G401.6 (cell line): ENCODE data around the gene ANKRD9.
"Not testable (repeated sequence)": the region's sequence is repeated elsewhere in the genome, so short reads cannot be mapped to it uniquely, and the experiment has no call there.

ENCODE experiments used
- FAIRE-seq: peaks from 2 replicates; lab custom pipeline; 2012; peaks lifted over from hg19 to GRCh38; lab: Jason Lieb, UNC

The ANKRD9 gene

DNA sequence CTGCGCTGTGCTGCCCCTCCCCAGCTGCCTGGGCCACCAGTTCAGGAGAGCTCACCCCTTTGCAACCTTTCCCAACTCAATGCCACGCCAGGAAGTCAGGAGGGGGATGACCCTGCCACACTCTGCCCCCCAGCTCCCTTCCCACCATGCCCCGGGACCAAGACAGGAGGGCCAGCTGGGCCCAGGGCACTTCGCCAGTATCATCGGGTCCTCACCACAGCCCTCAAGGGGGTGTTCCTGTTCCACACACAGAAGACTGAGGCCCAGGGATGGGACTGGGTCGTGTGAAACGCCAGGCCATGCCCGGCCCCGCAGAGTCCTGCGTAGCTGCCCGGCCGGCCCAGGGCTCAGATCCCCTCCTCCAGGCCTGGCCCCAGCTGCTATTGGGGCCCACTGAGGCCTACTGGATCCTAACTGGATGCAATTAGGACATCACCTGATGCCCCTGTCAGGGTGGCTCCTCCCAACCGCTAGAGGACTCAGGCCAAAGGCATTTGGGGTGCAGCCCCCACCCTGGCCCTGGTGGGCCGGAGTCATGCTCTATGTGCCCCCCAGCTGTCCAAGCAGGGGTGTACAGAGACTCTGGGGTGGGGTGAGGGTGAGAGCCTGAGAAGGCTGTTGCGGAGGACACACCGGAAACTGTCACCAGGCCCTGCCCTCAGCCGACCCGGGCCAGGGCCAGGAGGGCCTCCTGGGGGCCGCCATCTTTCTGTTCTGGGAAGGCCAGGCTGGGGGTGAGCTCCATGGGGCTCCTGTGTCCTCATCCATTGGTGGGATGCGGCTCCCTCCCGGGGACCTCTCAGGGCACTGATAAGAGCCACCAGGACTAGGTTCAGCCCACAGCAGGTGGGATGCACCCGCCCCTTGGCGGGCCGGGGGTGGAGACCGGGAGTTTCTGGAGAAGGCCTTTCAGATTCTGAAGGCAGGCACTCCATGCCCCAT, 29.3 kb upstream of the ANKRD9 start:
- FAIRE-seq: no peak

DNA sequence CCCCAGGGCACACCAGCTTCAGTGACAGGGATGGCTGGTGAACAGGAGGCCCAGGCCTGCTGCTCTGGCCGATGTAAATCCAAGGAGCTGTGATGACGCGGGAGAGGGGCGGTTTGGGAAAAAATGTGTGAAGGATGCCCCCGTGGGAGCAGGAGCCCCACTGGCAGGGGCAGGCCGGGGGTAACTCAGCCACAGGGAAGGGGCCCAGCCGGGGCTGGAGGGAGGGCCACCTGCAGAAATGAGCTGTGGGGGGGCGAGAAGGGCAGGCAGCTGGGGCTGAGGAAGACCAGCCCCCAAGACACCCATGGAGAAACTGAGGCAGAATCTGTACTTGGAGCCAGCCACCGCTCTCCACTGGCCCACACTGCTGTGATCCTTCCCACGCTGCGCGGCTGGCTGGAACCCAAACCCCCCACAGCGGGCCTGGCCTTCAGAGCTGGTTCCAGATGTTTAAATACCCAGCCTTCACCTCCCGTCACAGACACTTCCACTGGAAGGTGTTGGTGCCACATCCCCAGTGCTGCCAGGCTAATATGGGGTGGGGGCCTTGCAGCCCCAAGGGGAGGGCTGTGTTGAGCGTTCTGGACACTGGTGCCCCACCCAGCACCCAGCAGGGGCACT, 28.5 kb upstream of the ANKRD9 start:
- FAIRE-seq: no peak

DNA sequence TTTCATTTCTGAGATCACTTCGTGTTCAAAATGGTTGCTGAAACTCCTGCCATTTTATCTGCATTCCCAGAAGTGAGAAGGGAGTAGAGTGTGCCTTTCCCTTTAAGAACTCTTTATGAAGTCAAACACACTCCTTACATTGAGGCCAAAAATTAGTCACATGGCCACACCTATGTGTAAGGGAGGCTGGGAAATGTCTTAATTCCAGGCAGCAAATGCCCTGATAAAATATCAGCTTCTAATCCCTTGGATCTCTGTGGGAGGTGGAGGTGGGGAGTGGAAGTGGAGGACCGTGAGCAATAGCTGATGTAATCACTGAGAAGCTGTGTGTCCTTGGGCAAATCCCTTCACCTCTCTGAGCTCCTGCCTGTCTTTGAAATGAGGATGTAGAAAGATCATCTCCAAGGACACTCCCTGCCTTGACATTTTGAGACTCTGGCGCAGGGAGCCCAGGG, 22.7 kb upstream of the ANKRD9 start:
- FAIRE-seq: no peak

DNA sequence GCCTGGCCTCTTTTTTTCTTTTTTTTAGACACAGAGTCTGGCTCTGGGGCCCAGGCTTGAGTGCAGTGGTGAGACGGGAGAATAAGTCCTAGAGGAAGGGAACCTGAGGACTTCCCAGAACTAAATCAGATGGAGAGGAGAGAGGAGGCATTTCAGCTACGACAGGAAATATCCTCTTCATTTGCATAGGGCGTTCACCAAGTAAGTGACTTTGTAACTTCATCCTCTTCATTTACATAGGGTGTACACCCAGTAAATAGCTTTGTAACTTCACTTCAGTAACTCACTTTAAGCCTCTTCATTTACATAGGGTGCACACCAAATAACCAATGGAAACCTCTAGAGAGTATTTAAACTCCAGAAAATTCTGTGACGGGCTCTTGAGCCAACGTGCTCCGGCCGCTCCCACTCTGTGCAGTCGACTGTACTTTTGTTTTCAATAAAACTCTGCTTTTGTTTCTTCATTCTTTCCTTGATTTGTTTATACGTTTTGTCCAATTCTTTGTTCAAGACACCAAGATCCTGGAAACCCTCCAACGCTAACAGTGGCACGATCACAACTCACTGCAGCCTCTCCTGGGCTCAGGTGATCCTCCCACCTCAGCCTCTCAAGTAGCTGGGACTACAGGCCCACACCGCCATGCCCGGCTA, 21.4 kb upstream of the ANKRD9 start:
- no peak for FAIRE-seq

DNA sequence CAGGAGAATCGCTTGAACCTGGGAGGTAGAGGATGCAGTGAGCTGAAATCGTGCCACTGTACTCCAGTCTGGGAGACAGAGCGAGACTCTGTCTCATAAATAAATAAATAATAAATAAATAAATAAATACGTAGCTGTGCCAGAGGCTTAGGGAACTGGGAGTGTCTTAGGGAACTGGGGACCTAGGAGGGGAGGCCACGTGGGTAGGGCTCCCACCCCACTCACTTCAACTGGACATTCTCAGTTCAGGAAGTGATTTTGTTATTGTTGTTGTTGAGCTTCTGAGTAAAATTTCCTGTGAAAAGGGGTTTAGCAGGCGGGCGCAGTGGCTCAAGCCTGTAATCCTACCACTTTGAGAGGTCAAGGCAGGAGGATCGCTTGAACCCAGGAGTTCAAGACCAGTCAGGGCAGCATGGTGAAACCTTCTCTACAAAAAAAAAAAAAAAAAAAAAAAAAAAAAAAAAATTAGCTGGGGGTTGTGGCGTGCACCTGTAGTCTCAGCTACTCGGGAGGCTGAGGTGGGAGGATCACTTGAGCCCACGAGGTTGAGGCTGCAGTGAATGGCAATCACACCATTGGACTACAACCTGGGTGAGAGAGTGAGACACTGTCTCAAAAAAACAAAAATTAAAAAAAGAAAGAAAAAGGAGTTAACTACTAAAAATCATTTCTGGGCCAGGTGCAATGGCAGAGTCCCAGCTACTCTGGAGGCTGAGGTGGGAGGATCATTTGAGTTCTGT, 19.0 kb upstream of the ANKRD9 start:
- no peak for FAIRE-seq

DNA sequence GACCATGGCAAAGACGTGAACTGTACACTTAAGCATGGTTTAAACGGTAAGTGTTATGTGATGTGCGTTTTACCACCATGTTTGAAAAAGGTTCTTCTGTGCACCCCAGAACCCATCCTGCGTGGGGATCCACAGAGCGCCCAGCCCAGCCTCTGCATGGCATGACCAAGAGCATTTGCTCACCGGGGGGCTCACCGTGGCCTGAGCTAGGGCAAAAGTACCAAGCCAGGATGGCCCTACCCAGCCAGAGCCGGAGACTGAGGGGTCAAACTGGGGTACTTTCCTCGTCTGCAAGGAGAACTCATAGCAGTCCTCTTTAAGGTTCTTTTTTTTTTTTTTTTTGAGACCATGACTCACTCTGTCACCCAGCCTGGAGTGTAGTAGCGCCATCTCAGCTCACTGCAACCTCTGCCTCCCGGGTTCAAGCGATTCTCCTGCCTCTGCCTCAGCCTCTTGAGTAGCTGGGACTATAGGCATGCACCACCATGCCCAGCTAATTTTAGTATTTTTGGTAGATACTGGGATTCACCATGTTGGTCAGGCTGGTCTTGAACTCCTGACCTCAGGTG, 16.4 kb upstream of the ANKRD9 start:
- no peak for FAIRE-seq

DNA sequence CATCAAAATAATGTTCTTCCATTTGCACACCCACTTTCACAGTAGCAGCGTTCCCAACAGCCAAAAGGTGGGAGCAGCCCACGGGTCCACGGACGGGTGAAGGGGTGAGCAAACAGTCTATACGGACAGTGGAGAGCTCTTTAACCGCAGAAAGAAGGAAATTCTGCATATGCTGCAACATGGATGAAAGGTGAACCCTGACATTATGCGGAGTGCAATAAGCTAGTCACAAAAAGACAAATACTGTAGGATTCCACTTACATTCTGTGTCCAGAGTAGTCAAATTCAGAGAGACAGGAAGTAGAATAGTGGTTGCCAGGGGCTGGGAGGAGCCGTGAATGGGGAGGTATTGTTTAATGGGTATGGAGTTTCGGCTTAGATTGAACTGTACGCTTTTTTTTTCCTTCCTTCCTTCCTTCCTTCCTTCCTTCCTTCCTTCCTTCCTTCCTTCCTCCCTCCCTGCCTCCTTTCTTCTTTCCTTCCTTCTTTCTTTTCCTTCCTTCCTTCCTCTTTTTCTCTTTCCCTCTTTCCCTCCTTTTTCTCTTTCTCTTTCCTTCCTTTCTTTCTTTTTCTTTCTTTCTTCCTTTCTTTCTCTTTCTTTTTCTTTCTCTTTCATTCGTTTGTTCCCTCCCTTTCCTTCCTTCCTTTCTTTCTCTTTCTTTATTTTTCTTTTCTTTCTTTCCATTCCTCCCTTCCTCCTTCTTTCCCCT, 15.8 kb upstream of the ANKRD9 start:
- peak; percentile 50 for FAIRE-seq

DNA sequence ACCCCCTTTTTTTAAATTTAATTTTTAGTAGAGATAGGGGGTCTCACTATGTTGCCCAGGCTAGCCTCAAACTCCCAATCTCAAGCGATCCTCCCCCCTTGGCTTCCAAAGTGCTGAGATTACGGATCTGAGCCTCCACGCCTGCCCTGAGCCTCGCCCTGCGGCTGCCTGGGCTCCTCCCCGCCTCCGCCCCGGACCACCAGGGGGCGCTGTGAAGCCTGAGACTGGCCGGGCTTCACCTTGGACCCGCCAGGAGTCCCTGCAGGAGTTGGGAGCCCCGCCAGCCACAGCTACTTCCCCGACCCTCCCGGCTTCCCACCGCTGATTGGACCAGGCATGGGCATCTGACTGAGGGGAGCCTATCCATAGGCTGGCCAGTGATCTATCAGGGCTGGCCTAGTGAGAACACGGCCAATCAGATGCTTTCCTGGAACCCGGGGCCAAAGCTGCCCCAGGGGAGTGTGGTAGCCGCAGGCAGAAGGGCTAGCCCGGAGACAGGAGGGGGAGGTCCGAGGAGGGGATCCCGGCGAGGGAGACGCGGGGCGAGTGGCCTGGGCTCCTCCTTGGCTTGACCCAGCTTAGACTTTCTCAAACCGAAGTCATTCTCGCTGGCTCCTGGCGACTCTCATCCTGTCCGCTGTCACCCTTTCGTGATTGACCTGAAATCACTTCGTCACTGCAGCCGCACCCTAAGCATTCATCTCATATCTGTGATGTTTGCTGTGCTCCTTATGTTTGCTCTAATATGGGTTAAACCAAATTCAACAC, 15.1 kb upstream of the ANKRD9 start:
- FAIRE-seq: peak; percentile 98

DNA sequence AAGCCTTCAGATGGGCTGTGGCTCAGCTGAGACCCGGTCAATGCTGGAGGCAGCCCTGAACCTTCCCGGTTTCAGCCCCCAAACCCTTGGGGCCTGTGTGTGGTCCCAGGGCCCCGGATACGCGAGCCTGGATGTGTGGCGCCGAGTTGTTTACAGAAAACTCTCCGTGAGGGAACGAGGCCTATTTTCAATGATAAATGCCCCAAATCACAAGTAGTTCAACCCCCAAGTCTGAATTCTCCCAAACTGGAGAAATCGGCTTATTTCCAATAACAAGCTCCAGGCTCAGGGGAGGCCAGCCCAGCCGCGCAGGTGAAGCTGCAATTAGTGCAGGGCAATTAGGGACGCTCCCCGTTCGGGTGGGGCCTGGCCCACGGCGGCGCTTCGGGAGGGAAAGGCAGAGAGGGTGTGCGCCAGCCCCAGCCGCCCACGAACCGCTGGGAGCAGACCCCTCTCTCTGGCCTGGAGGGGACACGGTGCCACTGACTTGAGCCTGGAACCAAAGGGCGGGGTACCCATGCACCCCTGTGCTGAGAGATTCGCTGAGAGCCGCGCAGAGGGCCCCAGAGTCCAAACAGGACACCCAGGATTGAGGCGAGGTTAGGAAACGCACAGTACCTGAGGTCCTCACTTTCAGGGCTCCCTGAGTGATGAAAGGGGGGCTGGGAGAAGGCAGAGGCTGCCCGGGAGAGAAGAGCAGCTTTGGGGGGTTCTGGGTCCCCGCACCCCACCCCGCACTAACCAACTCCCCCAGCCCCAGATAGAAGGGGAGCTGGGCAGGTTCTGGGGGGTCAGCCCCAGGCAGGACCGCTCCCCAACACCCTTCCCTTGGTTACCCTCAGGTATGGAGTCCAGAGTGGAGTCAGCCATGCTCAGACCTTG, 14.2 kb upstream of the ANKRD9 start:
- no peak for FAIRE-seq

DNA sequence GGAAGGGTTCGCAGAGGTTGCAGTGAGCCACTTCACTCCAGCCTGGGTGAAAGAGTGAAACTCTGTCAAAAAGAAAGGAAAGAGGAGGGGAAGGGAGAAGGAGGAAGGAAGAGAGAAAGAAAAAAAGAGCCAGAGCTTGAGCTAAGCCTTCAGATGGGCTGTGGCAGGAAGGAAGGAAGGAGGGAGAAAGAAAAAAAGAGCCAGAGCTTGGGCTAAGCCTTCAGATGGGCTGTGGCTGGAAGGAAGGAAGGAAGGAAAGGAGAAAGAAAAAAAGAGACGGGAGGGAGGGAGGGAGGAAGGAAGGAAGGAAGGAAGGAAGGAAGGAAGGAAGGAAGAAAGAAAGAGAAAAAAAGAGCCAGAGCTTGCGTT, 13.6 kb upstream of the ANKRD9 start:
- no peak for FAIRE-seq

DNA sequence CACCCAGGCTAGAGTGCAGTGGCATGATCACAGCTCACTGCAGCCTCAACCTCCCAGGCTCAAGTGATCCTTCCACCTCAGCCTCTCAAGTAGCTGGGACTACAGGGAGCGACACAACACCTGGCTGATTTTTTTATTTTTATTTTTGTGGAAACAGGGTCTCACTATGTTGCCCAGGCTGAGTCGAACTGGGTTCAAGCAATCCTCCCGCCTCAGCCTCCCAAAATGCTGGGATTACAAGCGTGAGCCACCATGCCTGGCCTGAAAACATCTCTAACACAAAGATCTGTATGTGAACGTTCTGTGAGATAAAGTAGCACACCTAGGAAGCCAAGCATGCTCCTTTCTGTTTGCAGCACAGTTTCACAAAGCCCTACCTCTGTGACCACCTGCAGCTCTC, 10.1 kb upstream of the ANKRD9 start:
- FAIRE-seq: not testable (repeated sequence)

DNA sequence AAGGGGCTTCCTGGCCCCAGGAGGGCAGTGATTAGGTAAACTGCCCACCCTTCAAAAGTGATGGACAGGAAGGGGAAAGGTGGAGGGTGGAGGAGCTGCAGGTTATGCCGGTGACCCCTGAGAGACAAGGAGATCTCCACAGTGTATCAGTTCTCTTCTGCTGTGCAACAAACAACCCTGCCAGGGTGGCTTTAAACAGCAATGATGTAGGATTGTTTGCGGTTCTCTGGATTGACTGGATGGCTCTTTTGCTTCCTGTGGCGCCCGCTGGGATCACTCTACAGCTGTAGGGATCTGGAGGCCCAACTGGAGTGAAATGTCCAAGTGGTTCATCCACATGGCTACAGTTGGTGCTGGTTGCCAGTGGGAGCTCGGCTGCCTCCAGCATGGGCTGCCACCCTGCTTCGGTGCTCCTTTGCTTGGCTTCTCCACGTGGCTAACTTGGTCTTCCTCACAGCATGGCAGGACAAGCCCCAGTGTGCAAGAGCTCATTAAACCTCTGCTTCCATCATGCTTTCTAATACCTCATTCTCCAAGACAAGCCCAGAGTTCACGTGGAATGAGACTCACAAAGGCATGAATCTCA, 8.6 kb upstream of the ANKRD9 start:
- no peak for FAIRE-seq

DNA sequence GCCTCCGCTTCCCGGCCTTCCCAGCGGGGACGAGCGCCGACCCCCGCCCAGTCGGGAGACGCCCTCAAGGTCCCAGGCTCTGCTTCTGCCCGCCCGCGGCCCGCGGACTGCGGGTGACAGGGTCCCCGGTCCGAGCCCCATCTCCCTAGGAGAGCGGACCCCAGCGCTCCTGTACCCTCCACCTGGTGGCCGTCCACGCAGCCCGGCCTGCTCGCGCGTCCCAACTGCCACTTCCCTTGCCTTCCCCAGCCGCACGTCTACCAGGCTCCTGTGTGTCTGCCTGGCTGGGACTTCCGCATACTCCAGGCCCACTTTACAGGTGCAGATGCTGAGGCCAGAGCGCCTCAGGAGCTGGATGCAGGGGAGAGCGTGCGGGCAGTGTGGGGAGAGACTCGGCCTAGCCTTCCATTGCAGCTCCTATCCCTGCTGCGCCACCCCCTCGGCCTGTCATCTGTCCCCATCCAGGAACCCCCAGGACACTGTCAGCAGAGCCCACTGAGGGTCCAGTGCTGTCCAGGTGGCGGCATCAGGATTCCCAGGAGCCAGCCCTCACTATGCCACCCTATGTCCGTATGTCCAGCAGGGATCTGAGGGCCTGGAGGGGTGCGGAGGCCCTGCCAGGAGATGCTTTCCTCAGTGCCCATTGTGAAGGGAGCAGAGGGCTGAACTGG, 8.0 kb upstream of the ANKRD9 start:
- no peak for FAIRE-seq

DNA sequence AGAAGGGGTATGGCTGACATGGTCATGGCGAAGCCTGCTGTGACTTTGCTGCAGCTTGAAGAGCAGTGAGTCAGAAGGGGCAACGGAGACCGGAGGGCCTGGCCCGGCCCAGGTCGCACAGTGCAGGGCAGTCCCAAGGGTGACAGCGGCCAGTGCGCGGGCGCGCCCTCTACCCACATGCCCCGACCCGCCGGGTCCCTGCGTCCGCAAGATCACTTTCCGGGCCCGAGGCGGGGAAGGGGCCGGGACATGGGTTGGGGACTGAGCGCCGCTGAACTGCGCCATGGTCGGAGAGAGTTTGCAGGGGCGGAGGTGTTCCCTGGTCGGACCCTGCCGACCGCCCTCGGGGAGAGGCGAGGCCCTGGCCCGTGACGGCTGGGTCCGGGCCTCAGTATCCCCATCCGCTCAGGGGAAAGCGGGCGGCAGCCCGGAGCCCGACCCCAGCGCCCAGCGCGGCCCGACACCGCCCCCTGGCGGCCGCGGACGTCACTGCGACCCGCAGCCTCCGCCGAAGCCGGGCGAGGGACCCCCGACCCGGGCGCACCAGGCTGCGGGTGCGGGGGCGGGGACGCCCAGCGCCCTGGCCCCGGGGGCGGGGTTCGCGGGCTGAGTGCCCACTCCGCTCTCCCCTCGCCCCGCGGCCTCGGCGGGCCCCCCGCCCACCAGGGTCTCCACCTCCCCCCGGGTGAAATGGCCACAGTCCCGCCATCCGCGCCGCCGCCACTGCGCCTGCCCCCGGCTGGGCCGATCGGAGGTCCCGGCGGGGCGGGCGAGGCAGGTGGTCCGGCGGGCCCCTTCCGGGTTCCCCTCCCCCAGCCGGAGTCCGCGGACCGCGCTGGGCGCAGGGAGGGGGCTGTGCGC, 7.2 kb upstream of the ANKRD9 start:
- FAIRE-seq: no peak

DNA sequence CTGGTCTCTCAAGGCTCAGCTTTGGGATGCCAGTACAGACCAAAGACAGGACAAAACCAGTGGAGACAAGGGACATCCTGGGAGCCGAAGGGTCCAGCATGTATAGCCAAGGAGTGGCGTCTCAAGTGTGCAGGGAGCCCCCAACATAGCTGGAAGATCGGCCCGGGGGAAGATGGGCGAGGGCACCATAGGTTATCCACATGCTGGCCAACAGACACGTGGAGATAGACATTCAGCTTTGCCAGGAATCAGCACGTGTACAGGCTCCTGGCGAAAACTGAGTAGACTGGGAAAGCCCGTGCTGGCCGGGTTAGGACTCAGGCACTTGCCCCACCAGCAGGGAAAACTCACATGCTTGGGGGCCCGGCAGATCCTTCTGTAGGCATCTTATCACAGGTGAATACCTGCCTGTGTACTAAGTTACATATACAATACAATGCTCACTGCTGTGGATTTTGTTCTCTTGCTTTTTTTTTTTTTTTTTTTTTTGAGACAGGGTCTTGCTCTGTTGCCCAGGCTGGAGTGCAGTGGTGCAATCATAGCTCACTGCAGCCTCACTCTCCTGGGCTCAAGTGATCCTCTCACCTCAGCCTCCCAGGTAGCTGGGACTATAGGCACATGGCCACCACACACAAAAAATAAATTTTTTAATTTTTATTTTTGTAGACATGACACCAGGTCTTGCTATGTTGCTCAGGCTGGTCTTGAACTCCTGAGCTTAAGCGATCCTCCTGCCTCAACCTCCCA, 5.6 kb upstream of the ANKRD9 start:
- FAIRE-seq: no peak

DNA sequence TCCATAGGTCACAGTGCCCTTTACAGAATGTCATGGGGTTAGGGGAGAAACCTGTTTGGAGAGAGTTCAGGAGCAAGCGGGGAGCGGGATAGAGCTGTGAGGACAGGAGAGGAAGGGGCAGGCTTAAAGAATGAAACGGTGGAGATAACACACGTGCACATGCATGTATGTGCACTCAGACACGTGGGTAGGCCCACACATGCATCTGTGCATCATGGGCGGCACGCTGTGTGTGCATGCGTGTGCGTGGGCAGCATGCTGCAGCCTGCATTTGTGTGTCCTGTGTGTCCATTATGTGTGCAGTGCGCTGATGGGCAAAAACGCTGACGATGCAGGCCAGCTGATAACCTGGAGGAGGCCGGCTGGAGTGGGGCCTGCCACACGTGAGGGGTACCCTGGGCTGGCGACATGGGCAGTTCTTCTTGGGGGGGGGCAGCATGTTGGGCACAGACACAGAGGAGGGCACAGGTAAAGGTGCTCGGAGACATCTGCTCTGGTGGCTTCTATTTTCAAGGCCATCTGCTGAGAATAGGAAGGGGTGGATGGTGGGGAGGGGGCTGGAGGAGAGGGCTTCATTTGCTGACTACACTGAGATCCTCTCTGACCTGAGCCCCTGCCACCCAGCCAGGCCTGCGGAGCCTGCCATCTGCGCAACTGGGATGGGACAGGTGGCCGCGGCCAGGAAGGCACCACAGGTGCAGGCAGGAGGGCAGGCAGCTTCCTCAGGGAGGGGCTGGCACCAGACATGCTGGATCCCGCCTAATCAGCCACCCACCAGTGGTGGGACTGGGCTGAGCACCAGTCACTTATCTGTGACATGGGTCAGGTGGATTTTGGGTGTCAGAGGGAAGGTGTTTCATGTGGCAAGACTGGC, 4.6 kb upstream of the ANKRD9 start:
- FAIRE-seq: no peak
